T follicular helper cell (primary cell): ENCODE results near the gene GPR137C.
"Not testable (repeated sequence)": the region's sequence is repeated elsewhere in the genome, so short reads cannot be mapped to it uniquely, and the experiment has no call there.

Source experiments
- DNase-seq: peaks from one replicate; pipeline ENCODE4 v3.0.0-alpha.2; 2020; ENCODE audit warnings: low read depth

Gene GPR137C

GRCh38 chr14:52563120-52563519, 10.5 kb downstream of the GPR137C start:
- DNase-seq: no peak

- DNase-seq: not testable (repeated sequence)
These were observed 15.8 kb downstream of the GPR137C start for GRCh38 chr14:52568454-52568853.

GRCh38 chr14:52575858-52576257, 23.2 kb downstream of the GPR137C start:
- DNase-seq: no peak

- DNase-seq: no peak
These were observed 30.9 kb downstream of the GPR137C start for GRCh38 chr14:52583544-52583943.

- no peak for DNase-seq
These were observed 37.0 kb downstream of the GPR137C start for GRCh38 chr14:52589646-52590045.

GRCh38 chr14:52590318-52590717, 37.7 kb downstream of the GPR137C start:
- DNase-seq: no peak

GRCh38 chr14:52596320-52596719, 43.7 kb downstream of the GPR137C start:
- no peak for DNase-seq

- no peak for DNase-seq
These were observed 44.2 kb downstream of the GPR137C start for GRCh38 chr14:52596861-52597260.

- DNase-seq: no peak
These were observed 45.9 kb downstream of the GPR137C start for GRCh38 chr14:52598568-52598967.

- no peak for DNase-seq
These were observed 47.3 kb downstream of the GPR137C start for GRCh38 chr14:52599974-52600373.

- DNase-seq: no peak
These were observed 49.5 kb downstream of the GPR137C start for GRCh38 chr14:52602131-52602530.

- DNase-seq: no peak
These were observed 54.4 kb downstream of the GPR137C start for GRCh38 chr14:52607061-52607460.

GRCh38 chr14:52609445-52610044, 56.9 kb downstream of the GPR137C start:
- no peak for DNase-seq

- DNase-seq: no peak
These were observed 57.6 kb downstream of the GPR137C start for GRCh38 chr14:52610187-52610586.

GRCh38 chr14:52618602-52619001, 66.0 kb downstream of the GPR137C start:
- no peak for DNase-seq

GRCh38 chr14:52619687-52620086, 67.1 kb downstream of the GPR137C start:
- no peak for DNase-seq

GRCh38 chr14:52640137-52640536, 87.5 kb downstream of the GPR137C start:
- DNase-seq: no peak

GRCh38 chr14:52641745-52642144, 89.1 kb downstream of the GPR137C start:
- no peak for DNase-seq

GRCh38 chr14:52649511-52649910, 96.9 kb downstream of the GPR137C start:
- no peak for DNase-seq

- DNase-seq: no peak
These were observed 98.1 kb downstream of the GPR137C start for GRCh38 chr14:52650774-52651173.

- DNase-seq: no peak
These were observed 104.3 kb downstream of the GPR137C start for GRCh38 chr14:52656905-52657304.

GRCh38 chr14:52660325-52660724, 107.7 kb downstream of the GPR137C start:
- no peak for DNase-seq

GRCh38 chr14:52660832-52661231, 108.2 kb downstream of the GPR137C start:
- no peak for DNase-seq

GRCh38 chr14:52661314-52661713, 108.7 kb downstream of the GPR137C start:
- DNase-seq: no peak
